IPS-NIHi7 (cell line): Measurements from ENCODE around the gene SLC25A39.

Experiments
- DNase-seq: peaks from one replicate; pipeline ENCODE4 v3.0.0; 2012; ENCODE audit warnings: mixed read lengths; ENCODE audit errors: extremely low spot score

Gene SLC25A39

DNA sequence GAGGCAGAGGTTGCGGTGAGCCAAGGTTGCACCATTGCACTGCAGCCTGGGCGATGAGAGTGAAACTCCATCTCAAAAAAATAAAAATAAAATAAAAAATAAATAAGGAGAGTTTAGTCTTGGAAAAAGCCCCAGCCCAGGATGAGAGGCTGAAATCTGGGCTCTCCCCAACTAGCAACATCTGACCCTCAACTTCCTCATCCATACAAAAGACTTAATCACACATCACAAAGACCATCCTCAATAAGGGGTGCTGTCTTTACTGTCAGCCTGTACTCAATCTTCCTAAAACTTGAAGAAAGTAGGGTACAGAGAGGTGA is 45.3 kb downstream of the SLC25A39 start:
- DNase-seq = no peak

- DNase-seq = no peak
These were observed 46.6 kb downstream of the SLC25A39 start for GRCh38 chr17:44277976-44278375.

DNA sequence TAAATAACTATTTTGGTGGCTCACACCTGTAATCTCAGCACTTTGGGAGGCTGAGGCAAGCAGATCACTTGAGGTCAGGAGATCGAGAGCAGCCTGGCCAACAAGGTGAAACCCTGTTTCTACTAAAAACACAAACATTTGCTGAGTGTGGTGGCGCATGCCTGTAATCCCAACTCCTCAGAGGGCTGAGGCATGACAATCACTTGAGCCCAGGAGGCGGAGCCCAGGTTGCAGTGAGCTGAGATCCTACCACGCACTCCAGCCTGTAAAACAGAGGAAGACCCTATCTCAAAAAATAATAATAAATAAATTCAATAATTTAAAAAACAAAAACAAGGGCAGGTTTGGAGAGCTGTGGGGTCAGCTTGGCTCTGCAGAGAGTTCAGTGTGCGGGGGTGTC is 51.0 kb downstream of the SLC25A39 start:
- DNase-seq = no peak

- DNase-seq = no peak
These were observed 51.7 kb downstream of the SLC25A39 start for GRCh38 chr17:44272954-44273353.

GRCh38 chr17:44272321-44272951 is 52.2 kb downstream of the SLC25A39 start:
- no peak for DNase-seq
